ENCODE data around the gene C1orf94. TPM values are rescaled to one million over a fixed set of nuclear protein-coding genes. Genes with fewer than 3 reads are reported as not detected.

The C1orf94 gene
- total RNA-seq, 2 experiments from 2014 or later = not detected

DNA sequence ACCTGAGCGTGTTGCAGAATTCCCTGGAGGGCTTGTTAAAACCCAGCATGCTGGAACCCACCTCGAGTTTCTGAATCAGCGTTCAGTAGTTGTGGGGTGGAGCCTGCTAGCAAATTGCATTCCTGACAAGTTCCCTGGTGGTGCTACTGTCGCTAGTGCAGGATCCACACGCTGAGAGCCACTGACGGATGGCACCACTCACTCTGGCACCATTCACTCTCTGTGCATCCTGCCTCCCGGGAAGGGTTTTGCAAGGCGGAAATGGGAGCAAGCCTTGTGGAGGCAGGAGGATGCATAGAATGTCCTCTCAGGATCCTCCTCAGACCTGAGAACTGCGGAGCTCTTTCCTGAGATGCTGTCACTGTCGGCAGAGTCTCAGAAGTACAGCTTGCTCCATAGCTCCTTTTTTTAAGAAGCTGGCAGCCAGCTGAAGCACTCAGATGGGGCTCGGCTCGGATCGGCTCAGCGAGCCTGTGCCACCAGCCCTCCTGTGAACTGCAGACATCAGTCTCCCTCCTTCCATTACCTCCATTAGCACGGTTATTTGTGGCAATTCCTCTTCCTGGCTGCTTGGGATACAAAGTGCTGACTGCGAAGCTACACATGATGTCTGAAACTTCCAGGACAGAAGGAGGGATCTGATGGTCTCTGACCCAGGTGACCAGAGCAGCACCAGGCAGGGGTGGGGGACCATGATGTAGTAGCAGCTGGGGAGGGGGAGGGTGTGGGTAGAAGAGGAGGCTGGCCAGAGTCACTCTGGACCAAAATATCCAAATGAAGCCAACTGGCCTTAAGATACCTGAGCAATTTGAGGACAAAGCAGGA, 89.6 kb downstream of the C1orf94 start:
- H3K4me3 Mint-ChIP-seq = no peak overlapping the region
- ATAC-seq (no peak), DNase-seq (no peak)
- CTCF ChIA-PET = no interaction called here
- POLR2A ChIA-PET = no interaction called here
- H3K27me3 Mint-ChIP-seq = peaks cover 21% of the 10 kb centered on the region
- no peak overlapping the region for H3K27ac Mint-ChIP-seq
- no peaks in the 10 kb centered on the region for H3K36me3 Mint-ChIP-seq (ENCODE audit: low read depth)
- H3K4me1 Mint-ChIP-seq = no peaks in the 10 kb centered on the region
- no peaks in the 10 kb centered on the region for H3K9me3 Mint-ChIP-seq (ENCODE audit: low read depth)
- intact Hi-C loops (cut with DNase I, micrococcal nuclease) = no loop called here

DNA sequence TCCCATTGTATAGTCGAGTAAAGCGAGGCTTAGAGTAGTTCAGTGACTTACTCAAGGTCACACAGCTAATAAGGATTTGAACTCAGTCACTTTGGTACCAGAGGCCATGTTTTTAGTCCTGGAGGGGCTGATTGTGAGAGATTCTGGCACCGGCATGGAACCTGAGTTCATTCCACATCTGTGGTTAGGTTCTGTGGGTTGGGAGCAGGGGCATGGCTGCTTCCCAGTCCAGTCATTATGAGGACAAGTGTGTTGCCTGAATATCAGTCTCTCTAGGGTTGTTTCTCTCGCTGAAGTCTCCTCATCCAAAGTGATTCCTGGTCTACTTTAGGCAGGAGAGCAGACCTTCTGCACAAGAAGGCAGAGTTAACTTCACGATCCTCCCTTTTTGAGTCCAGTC, 90.6 kb downstream of the C1orf94 start:
- no peaks in the 10 kb centered on the region for H3K4me1 Mint-ChIP-seq
- no peak overlapping the region for H3K27ac Mint-ChIP-seq
- ChIA-PET CTCF (no interaction called here), POLR2A (no interaction called here)
- DNase-seq (no peak), ATAC-seq (no peak)
- no peaks in the 10 kb centered on the region for H3K9me3 Mint-ChIP-seq (ENCODE audit: low read depth)
- intact Hi-C loops (cut with DNase I, micrococcal nuclease) = no loop called here
- H3K4me3 Mint-ChIP-seq = no peak overlapping the region
- no peaks in the 10 kb centered on the region for H3K36me3 Mint-ChIP-seq (ENCODE audit: low read depth)
- H3K27me3 Mint-ChIP-seq = peaks cover 23% of the 10 kb centered on the region

DNA sequence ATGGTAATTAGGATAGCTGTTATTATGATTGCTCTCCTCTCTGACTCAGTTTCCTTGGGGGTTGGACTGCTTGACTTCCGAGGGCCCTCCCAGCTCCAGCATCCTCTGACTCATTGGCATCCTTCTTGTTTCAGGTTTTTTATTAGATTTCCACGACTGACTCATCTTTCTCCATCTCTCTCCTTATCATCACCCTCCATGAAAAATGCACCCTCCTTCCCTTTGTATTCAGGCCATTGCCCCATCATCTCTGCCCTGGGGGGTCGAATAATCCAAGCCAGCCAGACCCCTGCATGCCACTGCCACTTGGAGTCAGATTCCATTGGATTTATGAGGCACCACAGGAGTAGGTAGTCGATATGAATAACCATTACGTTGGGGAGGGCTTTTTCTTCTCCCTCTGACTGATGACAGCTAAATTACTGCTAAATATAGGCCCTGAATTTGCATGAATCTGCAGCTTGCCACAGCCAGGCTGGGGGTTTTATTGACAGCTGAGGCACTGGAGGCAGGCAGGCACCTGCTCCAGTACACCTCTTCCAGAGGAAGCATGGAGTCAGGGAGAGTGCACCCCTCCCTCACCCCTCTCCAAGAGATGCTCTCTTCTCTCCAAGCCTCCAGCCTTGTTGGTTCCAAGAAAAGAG, 91.7 kb downstream of the C1orf94 start:
- no peaks in the 10 kb centered on the region for H3K36me3 Mint-ChIP-seq (ENCODE audit: low read depth)
- POLR2A ChIA-PET = no interaction called here
- no peak for DNase-seq
- no peaks in the 10 kb centered on the region for H3K4me1 Mint-ChIP-seq
- intact Hi-C loops (cut with DNase I, micrococcal nuclease) = no loop called here
- H3K27ac Mint-ChIP-seq = no peak overlapping the region
- CTCF ChIA-PET = no interaction called here
- ATAC-seq = no peak
- no peak overlapping the region for H3K4me3 Mint-ChIP-seq
- H3K9me3 Mint-ChIP-seq (ENCODE audit: low read depth) = no peaks in the 10 kb centered on the region
- H3K27me3 Mint-ChIP-seq = peaks cover 21% of the 10 kb centered on the region

Other genes starting within 250 kb of the C1orf94 start
- not detected for gene CSMD2, start 11.7 kb upstream of the C1orf94 start, total RNA-seq

Data from activated CD4-positive, alpha-beta T cell treated with anti-CD3 and anti-CD28 coated beads for 36 hours (primary cell).